ENCODE results near the gene ADORA1.

ADORA1 gene

DNA sequence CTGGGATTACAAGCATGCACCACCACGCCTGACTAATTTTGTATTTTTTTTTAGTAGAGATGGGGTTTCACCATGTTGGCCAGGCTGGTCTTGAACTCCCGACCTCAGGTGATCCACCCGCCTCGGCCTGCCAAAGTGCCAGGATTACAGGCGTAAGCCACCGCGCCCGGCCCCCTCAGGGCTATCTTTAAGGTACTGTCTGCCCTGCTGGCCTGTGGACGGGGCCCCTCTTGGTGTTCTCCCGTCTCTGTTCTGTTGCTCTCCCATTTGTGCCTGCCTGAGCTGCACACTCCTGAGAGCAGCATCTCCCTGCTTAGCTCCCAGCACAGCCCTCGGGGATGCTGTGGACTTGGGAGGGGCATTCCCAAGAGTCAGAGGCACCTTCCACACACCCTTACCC, 34.2 kb downstream of the ADORA1 start:
- no peak for DNase-seq

DNA sequence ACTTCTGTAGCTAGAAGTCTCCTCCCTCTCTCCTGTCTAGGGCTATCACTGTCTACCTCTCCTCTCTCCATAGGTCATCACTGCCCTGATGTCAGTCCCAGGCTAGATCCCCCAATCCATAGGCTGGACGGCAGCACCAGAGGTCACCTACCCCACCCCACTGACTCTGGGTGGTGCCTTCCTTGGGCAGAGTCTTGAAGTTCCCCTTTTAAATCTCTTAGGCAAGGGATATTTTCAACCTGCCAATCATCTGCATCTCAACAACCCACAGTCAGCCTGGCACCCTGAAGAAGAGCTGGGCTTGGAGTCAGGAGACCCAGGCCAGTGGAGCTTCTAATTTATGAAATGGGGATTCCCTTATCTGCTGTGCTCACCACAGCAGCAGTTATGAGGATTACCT, 34.9 kb downstream of the ADORA1 start:
- DNase-seq: no peak

DNA sequence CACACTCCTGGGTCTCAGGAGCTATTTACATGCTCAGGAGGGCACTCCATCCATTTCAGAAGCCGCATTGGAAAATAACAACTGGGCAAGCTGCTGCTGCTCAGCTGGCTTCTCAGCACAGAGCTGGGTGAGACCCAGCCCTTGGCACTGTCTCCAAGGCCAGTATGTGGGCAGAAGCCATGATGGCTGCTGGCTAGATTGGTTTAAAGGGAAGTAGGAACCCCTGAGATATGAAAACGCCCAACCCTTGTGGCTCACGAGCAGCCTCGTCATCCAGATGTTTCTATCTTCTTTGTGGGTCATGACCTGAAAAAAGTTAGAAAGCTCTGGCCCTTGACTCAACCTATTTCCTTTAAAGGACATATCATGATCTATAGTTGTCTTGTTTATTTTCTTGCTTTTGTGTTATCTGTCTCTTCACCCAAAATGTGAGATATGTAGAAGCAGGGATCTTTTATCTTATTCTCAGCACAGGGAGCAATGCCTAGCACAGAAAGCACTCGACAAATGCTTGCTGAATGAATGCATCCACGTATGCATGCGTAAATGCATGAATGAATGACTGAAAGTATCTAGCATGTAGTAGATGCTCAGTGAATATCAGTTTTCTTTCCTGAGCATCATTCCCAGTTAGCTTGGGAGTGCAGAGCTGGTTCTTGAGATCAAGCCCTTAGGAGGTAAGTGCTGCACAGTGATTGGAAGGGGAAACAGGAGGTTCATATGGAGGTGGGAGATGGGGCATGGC, 36.5 kb downstream of the ADORA1 start:
- no peak for DNase-seq

DNA sequence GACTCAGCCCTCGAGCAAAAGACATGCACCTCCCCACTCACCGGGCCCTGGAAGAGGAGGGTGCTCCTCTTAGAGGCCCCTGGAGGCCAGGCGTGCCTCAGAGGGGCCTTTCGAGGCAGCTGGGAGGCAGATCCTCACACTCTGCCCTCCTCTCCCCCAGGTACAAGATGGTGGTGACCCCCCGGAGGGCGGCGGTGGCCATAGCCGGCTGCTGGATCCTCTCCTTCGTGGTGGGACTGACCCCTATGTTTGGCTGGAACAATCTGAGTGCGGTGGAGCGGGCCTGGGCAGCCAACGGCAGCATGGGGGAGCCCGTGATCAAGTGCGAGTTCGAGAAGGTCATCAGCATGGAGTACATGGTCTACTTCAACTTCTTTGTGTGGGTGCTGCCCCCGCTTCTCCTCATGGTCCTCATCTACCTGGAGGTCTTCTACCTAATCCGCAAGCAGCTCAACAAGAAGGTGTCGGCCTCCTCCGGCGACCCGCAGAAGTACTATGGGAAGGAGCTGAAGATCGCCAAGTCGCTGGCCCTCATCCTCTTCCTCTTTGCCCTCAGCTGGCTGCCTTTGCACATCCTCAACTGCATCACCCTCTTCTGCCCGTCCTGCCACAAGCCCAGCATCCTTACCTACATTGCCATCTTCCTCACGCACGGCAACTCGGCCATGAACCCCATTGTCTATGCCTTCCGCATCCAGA, 37.7 kb downstream of the ADORA1 start:
- no peak for DNase-seq

DNA sequence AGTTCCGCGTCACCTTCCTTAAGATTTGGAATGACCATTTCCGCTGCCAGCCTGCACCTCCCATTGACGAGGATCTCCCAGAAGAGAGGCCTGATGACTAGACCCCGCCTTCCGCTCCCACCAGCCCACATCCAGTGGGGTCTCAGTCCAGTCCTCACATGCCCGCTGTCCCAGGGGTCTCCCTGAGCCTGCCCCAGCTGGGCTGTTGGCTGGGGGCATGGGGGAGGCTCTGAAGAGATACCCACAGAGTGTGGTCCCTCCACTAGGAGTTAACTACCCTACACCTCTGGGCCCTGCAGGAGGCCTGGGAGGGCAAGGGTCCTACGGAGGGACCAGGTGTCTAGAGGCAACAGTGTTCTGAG, 38.3 kb downstream of the ADORA1 start:
- DNase-seq: no peak

DNA sequence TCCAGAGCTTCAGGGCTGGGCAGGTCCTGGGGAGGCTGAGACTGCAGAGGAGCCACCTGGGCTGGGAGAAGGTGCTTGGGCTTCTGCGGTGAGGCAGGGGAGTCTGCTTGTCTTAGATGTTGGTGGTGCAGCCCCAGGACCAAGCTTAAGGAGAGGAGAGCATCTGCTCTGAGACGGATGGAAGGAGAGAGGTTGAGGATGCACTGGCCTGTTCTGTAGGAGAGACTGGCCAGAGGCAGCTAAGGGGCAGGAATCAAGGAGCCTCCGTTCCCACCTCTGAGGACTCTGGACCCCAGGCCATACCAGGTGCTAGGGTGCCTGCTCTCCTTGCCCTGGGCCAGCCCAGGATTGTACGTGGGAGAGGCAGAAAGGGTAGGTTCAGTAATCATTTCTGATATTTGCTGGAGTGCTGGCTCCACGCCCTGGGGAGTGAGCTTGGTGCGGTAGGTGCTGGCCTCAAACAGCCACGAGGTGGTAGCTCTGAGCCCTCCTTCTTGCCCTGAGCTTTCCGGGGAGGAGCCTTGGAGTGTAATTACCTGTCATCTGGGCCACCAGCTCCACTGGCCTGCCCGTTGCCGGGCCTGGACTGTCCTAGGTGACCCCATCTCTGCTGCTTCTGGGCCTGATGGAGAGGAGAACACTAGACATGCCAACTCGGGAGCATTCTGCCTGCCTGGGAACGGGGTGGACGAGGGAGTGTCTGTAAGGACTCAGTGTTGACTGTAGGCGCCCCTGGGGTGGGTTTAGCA, 38.8 kb downstream of the ADORA1 start:
- DNase-seq: no peak

DNA sequence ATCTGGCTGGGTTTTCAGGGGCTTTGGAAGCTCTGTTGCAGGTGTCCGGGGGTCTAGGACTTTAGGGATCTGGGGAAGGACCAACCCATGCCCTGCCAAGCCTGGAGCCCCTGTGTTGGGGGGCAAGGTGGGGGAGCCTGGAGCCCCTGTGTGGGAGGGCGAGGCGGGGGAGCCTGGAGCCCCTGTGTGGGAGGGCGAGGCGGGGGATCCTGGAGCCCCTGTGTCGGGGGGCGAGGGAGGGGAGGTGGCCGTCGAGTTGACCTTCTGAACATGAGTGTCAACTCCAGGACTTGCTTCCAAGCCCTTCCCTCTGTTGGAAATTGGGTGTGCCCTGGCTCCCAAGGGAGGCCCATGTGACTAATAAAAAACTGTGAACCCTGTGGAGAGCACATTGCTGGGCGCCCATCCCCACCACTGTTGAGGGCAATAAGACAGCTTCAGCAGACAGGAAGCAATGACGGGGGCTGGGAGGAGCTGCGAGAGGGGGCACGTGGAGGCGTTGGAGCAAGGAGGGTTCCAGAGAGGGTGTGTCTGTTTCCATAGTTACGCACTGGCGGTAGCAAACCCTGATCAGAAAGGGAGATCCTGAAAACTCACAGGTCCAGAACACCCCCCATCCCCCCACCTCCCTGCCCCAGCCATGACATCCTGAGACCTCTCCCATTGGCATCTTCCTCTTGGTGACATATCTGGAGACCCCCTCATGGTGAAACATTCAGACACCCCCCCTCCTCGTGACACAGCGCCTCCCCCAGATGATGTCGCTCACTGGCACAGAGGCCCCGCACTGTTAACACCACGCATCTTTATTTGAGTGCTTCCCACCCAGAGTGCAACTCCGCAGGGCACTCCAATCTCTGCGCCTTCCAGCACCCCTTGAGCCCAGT, 39.7 kb downstream of the ADORA1 start:
- no peak for DNase-seq

DNA sequence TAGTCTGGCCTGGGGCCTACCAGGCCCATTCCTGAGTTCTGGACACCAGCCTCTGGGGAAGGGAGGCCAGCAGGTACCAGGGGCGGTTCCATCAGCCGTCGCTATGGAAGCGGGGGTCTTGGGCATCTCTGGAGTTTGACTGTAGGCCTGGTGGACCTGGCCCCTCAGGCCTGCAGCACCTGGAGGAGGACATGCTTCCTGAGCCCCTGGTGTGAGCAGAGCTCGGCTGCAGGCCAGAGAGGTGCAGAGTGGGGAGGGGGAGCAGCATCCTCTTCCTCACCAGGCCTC, 40.3 kb downstream of the ADORA1 start:
- no peak for DNase-seq

DNA sequence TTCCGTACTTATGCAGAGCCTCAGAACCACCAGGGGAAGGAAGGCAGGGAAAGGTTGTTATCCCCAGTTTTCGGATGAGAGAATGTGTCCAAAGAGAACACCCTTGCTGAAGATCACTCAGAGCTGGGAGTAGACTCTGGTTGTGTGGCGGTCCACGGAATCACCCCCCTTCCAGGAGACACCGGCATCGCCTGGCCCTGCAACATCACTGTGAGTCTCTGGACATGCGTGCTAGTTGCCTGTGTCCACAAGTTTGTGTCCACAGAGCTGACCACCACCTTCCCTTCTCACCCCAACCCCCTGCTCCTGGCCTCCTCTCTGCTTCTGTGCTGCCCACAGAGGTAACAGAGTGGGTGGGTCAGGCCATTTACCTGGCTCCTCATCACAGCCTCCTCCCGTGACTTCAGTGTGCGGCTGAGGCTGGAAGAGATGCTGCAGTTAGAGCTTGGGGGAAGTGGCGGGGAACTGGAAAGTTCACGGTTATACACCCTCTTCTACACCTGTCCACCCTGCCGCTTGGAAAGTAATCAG, 40.8 kb downstream of the ADORA1 start:
- DNase-seq: no peak

DNA sequence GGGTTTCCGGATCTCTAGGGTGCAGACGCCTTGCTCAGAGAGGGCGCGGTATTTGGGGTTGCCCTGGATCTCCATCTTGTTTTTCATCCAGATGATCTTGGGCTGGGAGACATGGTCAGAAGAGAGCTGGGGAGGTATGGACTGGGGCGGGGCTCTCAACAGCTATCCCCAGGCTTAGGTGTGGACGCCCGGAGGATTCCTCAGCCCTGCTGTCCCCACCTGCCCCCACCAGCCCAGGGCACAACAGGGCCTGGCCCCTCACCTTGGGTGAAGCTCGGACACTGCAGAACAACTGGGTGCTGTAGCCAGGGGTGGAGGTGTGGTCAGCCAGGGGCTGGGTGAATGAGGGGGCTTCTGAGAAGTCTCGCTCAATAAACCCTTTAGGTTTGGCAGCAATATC, 41.5 kb downstream of the ADORA1 start:
- no peak for DNase-seq

DNA sequence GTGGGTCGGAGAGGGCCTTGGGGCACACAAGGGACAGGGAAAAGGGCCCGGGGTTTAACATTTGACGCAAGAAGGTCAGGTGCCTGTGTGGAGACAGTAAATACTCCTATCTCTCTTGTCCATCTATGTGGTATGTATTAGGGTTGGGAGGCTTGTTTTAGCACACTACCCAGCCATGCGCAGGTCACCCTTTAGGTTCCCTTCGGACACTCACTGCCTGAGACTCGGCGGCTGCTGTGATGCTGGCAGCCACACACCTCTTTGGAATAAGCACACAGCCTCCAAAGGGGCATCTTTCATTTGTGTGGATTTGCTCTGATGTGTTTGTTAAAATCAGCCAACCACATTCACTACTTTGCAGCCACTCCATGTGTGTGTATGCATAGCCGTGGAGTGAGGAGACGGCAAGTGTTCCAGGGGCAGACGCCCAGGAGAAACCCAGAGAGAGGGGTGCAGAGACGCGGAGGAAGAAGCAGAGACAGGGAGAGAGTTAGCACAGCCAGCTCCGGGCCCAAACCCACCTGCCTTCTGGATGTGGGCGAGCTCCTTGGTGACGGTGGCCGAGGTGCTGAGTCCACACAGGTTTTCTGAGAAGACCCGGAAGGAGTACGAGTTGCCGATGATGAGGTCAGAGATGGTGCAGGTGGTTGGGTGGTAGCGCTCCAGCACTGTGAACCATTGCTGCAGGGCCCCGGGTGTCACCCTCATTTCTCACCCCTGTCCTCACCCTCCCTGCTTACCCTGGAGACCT, 42.4 kb downstream of the ADORA1 start:
- no peak for DNase-seq

DNA sequence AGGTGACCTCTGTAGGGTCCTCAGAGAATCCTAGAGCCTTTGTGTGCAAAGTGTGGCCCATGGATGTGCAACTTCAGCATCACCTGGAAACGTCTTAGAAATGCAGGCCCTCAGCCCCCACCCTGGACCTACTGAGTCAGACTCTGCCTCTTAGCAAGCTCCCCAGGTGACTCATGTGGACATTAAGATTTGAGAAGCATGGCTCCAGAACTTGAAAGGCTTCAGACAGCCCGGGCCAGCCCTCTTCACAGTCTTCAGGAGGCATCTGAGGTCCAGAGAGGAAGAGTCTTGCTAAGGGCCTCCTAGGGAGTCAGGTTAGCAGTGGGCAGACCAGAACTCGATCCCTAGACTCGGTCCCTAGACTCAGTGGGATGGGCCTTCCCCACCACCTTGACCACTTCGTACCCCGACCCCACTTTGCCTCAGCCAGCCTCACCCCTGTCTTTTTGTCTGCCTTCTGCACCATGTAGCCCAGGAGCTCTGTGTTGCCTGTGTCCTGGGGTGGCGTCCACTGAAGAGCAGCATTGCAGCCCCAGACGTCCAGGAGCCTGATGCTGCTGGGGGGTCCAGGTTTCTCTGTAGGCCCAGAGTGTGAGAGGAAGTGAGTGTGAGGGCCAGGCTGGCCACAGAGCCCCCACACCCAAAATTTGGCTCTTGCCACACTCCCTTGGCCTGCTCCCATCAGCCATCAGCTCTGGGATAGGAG, 43.3 kb downstream of the ADORA1 start:
- DNase-seq: no peak

DNA sequence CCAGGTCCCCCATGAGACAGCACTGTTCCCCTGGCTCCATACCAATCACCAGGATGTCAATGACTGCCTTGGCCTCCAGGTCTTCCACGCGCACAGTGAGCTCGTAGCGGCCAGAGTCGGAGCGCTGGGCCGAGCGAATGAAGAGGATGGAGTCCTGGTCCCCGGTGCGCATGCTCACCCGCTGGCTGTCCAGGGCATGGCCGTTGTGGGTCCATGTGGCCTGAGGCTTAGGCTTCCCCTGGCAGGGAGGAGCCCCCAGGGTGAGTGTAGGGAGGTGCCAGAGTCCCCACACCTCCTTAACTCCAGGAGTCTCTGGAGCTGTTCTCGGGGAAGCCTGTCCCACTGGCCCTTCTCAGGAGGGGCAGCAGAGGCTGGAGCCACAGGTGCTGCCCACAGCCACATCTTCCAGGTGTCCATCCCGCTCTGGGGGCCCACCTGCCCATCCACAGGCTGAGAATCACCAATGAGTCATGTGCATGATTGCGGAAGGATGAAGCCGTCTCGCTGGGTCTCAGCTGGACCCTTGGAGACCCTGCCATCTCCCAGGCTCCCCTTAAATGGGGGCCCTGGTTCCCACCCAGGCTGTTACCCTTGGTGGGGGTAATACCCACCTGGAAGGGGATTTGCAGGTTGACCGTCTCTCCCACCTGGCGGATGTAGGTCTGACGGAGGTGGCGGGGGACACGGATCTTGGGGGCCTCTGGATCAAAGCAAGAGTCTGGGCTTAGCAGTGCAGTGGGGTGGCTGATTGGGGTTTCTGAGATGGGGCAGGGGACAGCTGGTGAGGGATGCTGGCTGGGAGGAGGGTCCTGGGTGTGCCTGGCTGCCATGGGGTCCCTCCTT, 44.0 kb downstream of the ADORA1 start:
- no peak for DNase-seq

DNA sequence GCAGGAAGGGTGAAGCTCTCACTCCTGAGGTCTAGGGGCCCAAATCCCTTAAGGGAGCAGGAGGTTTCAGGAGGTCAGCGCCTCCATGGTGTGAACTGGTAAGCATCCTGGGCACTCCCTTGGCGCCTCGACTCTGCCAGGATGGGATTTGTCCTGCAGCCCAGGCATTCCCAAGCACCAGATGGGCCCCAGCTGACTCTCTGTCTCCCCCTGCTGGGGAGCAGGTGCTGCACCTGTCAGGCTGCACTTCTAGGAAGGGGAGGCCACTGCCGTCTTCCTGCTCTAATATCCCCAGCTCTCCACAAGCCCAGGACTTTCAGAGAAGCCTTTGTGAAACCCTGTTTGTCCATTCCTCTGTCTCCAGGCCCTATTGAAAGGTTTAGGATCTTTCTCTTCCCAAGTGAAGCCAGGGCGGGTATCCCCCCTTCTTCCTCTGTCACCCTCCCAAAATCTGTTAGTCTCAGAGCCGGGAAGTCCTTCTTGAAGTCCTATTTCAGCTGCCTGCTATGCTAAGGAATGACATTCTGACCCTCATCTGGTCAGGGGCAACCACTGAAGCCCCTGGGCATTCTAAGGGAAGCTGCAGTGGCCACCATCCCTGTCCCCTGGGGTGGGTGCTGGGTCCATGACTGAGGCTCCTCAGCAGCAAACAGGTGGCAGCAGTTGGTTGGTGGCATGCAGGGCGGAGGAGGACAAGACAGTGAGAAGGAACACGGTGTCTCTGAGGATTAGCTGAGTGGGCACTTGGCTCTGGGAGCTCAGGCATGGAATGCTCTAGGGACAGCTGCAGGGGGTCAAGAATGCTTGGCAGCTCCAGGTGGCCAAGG, 44.9 kb downstream of the ADORA1 start:
- peak; percentile 56 for DNase-seq

DNA sequence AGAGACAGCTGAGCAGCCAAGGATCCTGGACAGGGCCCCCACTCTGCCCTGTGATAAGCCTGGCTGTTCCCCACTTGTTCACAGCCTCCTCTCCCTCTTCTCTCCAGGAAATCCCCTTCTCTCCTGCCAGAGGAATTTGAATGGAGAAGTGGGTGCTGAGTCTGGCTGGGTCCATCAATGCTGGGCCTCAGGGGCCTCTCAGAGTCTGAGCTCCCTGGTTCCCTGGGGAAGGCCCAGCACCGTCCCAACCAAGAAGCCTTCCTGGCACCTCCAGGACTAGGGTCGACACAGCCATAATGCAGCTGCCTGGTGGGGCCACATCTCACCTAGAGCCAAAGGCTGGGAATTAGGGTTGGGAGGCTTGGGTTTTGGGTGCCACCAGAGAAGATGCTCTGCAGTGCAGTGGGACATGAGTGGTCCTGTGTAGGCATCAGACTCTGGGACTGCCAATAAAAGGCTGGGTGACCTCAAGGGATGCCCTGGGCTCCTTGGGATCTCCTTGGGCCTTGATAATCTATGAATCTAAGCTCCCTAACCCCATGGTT, 45.6 kb downstream of the ADORA1 start:
- DNase-seq: no peak

DNA sequence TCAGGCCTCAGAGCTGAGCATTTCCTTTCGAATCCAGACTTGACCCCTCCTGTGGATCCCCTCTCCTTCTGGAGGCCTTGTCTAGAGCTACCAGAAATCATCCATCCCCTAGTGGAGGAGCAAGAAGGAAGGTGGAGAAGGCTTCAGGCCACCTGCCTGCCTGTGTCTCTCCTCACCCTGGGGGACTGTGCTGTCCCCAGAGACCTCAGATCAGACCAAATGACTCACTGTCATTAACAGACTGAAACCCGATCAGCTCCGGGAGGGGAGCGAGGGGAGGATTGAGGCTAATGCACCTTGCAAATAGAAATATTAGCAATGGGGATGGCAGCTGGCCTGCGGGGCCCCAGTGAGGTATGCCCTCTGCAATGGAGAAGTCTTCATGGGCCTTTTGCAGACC, 46.0 kb downstream of the ADORA1 start:
- DNase-seq: no peak

DNA sequence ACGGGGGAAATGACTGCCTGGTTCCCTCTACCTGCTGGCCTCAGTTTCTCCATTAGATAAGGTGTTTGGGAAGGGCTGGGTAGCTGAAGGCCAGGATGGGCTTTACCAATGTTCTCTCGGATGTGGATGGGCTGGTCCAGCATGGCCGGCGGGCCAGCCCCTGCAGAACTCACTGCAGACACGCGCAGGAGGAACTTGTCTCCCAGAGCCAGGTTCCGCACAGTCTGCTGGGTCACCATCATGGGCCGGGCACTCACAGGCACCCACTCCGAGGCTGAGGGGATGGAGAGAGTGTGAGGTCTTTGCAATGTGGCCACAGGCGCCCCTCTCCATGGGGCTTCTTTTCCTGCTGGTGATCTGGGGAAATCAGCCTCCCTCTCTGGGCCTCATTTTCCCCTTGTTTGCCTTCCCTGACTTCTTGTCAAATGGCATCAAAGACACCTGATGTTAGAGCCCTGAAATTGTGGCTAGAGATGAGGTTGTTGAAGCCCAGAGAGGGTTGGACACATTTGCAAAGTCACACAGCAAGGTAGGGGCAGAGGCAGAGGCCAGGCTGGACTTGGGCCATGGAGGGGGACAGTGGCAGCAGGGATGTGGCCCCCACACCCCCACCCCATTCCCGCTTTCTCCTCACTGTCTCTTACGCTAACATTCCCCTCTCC, 46.9 kb downstream of the ADORA1 start:
- no peak for DNase-seq

DNA sequence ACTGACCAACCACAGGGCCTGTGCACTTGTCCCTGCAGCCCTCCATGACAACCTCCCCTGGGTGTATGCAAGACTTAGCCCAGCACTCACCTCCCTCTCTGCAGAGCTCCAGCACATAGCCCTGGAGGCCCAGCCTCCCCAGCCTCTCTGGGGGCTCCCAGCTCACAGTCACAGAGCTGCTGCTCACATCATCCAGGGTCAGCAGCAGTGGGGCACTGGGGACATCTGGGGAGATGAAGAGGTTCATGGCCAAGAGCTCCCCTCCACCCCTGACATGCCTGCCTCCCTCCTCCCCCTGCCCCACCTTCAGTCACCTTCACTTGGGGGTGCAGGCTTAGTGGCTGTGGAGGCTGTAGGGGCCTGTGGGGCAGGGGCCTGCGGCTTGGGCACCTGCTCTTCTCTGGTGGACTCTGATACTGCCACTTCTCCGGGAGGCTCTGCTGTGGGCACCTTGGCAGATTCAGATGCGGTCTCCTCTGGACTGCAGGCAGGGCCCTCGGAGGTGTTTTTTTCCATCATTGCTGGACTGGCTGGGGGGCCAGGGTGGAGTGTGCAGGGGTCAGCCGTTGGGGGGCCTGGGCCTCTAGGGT, 47.8 kb downstream of the ADORA1 start, which contains the start of gene MYBPH:
TSS of gene MYBPH (minus strand) at position 590 of the 590 bp plus-strand sequence. CDS start at position 519, 71 bp downstream.
- no peak for DNase-seq
